Kidney capillary endothelial cell (primary cell): ENCODE results near the gene AP2A2.

Experiments
- DNase-seq: peaks from one replicate; pipeline ENCODE4 v3.0.0-alpha.2; 2018; ENCODE audit warnings: low spot score

The AP2A2 gene

DNA sequence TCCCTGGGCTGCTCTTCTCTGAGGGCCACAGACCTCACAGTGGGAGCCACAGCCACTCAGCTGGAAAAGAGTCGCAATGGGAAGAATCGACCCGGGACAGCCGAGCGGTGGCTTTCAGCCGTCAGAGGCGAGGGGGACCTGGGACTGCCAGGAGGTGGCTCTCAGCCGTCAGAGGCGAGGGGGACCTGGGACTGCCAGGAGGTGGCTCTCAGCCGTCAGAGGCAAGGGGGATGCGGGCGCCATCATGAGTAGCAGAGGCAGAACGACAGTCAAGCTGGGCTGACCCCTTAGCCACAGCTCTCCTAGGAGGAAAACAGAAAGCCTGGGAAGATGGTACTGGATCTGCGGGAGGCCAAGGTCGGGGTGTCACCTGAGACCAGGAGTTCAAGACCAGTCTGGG lies 134.1 kb downstream of the AP2A2 start:
- DNase-seq, result no peak

DNA sequence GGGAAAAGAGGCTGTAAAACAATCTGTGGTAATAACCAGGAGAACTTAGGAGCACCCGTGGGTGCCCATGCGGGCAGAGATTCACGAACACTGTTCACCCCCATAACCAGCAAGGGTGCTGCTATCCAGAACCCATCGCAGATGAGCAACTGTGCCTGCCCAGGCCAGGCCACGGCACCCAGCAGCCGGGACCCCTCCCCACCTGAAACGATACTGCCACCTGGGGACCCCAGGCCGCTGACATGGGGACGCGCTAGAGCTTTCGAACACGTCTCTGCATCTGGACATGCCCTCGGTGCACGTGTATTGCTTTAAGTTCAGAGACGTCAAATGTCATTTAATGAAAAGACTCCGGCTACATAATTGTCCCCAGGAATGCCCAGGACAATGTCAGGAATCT lies 134.7 kb downstream of the AP2A2 start:
- DNase-seq, result no peak

DNA sequence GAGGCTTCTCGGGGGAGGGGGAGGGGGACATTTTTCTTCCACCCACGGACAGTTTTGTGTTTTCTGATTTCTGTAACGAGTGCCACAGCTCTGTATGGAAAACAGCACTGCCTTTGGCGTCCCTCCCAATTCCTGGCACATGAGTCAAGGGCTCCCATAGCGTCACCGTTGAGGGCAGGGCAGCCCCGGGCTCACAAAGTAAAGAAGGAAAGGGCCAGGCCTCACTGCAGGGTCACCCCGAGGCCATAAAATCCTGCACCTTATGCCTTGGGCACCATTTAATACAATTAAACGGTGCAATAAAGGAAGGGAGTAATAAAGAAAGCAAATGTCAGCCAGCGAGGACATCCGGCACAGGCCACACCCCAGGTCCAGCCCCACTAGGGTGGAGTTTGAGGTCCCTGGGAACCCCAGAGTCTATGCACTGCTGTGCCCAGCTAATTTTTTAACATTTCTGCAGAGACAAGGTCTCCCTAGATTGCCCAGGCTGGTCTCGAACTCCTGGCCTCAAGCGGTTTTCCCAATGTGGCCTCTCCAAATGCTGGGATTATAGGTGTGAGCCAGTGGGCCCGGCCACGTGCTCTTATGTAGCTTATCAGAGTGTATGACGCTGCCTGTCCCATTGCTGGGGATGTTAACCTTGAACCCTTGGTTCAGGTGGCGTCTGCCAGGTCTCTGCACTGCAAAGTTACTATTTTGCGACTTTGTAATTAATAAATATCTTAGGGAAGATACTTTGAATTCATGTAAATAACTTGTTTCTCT lies 135.4 kb downstream of the AP2A2 start:
- no peak for DNase-seq
